Central memory CD8-positive, alpha-beta T cell (primary cell): ENCODE measurements around the gene GRIN3A.
A peak's percentile ranks its signal among the peaks of the same experiment; 100 is the strongest.

Source experiments
- ATAC-seq: fragments of 150-1000 bp; cut with Tn5 transposase; replicated peaks from 2 replicates; pipeline ENCODE4 v1.10.0; 2022; ENCODE audit warnings: mild to moderate bottlenecking, moderate FRiP score, moderate number of reproducible peaks; ENCODE audit not compliant: poor library complexity, severe bottlenecking; ENCODE audit errors: extremely low read depth
- DNase-seq, 2 donors: peaks; one replicate each; pipeline ENCODE4 v3.0.0; 2021; ENCODE audit warnings: low spot score in 2 of 2
- H3K27ac Mint-ChIP-seq: one replicate; pipeline ENCODE4 v1.8.0; 2022; ENCODE audit warnings: low read depth, mild to moderate bottlenecking, moderate library complexity, mixed read lengths
- H3K27me3 Mint-ChIP-seq: one replicate; pipeline ENCODE4 v1.8.0; 2022; ENCODE audit warnings: mixed read lengths
- H3K36me3 Mint-ChIP-seq: one replicate; pipeline ENCODE4 v1.8.0; 2022; ENCODE audit warnings: mild to moderate bottlenecking, moderate library complexity, mixed read lengths; ENCODE audit not compliant: insufficient read depth
- H3K4me1 Mint-ChIP-seq: one replicate; pipeline ENCODE4 v1.8.0; 2022; ENCODE audit warnings: mixed read lengths
- H3K4me3 Mint-ChIP-seq: one replicate; pipeline ENCODE4 v1.8.0; 2022; ENCODE audit warnings: mild to moderate bottlenecking, moderate library complexity, mixed read lengths
- H3K9me3 Mint-ChIP-seq: one replicate; pipeline ENCODE4 v1.8.0; 2022; ENCODE audit warnings: mixed read lengths

The GRIN3A gene

DNA sequence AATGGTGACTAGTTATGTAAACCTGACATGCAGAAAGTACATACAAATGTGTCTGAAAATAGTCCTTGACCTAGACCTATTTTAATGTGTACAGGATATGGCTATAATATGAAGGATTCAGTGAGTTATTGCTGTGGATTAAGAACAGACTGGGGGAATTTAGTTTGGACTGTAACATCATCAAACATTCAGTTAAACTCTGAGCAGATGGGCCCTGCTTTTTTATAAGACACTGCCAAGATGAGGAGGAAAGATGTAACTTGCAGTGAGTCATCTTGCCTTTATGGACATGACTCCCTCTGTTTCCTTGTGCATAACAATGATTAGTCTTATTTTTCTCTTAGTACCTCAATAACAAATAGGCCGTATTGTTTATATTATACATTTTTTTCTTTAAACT lies 155.9 kb downstream of the GRIN3A start:
- Mint-ChIP-seq H3K36me3 (no peaks in the 10 kb centered on the region), H3K27ac (no peak overlapping the region), H3K4me1 (no peaks in the 10 kb centered on the region), H3K4me3 (no peak overlapping the region), H3K9me3 (no peaks in the 10 kb centered on the region), H3K27me3 (no peaks in the 10 kb centered on the region)
- ATAC-seq: no peak
- DNase-seq: no peak

GRCh38 chr9:101579711-101580545 lies 158.5 kb downstream of the GRIN3A start:
- Mint-ChIP-seq H3K9me3 (no peaks in the 10 kb centered on the region), H3K27me3 (no peaks in the 10 kb centered on the region), H3K27ac (no peak overlapping the region), H3K4me1 (no peaks in the 10 kb centered on the region), H3K4me3 (no peak overlapping the region), H3K36me3 (no peaks in the 10 kb centered on the region)
- no peak for ATAC-seq
- no peak for DNase-seq

DNA sequence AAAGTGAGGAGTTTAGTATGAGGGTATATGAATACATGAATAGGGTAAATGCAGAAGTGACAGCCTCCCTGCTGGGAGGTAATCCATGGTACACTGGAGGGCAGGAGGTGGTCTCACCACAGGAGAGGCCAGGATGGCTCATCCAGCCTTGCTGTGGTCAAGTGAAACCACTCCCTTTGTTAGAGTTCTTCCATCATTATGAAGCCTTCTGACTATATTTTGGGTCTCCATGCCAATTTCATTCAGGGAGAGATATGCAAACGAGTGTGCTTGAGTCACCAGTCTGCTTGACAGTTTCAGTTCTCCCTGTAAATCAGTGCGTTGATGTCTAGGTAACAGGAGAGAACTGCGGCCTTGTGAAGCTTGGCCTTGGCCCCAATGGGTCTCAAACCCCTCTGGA lies 160.1 kb downstream of the GRIN3A start:
- Mint-ChIP-seq H3K27me3 (no peaks in the 10 kb centered on the region), H3K4me1 (no peaks in the 10 kb centered on the region), H3K36me3 (no peaks in the 10 kb centered on the region), H3K9me3 (no peaks in the 10 kb centered on the region), H3K4me3 (no peak overlapping the region), H3K27ac (no peak overlapping the region)
- ATAC-seq (no peak), DNase-seq (no peak)

- no peak for DNase-seq
- H3K4me1 Mint-ChIP-seq: peaks cover 11% of the 10 kb centered on the region
- no peaks in the 10 kb centered on the region for H3K9me3 Mint-ChIP-seq
- H3K36me3 Mint-ChIP-seq: peaks cover 8% of the 10 kb centered on the region
- H3K27me3 Mint-ChIP-seq: no peaks in the 10 kb centered on the region
- H3K4me3 Mint-ChIP-seq: no peak overlapping the region
- no peak for ATAC-seq
- no peak overlapping the region for H3K27ac Mint-ChIP-seq
Measured at GRCh38 chr9:101574731-101575333, 163.6 kb downstream of the GRIN3A start.

DNA sequence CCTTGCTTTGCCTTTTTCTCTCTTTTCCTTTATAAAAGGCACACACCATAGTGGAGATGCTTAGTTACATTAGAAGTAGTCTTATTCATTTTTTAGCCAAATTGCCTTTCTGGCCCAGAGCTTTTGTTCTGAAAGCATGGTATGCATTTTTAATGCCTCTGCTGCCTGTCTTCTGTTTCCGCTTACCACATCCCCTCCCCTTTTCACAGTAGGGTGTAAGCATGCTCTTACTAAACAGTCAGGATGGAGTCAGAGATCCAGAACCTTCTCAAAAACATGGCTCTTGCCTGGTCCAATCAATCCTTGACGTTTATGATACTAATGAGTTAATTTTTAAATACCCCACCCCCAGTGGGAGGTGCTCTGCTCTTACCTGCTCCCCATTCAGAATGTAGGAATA lies 166.1 kb downstream of the GRIN3A start:
- ATAC-seq: no peak
- no peak overlapping the region for H3K4me3 Mint-ChIP-seq
- no peaks in the 10 kb centered on the region for H3K9me3 Mint-ChIP-seq
- no peak overlapping the region for H3K27ac Mint-ChIP-seq
- no peaks in the 10 kb centered on the region for H3K27me3 Mint-ChIP-seq
- peaks cover 17% of the 10 kb centered on the region for H3K4me1 Mint-ChIP-seq
- DNase-seq: no peak
- H3K36me3 Mint-ChIP-seq: peaks cover 13% of the 10 kb centered on the region

GRCh38 chr9:101571114-101571513 lies 167.3 kb downstream of the GRIN3A start:
- H3K27me3 Mint-ChIP-seq: no peaks in the 10 kb centered on the region
- no peak overlapping the region for H3K4me3 Mint-ChIP-seq
- peaks cover 13% of the 10 kb centered on the region for H3K36me3 Mint-ChIP-seq

DNA sequence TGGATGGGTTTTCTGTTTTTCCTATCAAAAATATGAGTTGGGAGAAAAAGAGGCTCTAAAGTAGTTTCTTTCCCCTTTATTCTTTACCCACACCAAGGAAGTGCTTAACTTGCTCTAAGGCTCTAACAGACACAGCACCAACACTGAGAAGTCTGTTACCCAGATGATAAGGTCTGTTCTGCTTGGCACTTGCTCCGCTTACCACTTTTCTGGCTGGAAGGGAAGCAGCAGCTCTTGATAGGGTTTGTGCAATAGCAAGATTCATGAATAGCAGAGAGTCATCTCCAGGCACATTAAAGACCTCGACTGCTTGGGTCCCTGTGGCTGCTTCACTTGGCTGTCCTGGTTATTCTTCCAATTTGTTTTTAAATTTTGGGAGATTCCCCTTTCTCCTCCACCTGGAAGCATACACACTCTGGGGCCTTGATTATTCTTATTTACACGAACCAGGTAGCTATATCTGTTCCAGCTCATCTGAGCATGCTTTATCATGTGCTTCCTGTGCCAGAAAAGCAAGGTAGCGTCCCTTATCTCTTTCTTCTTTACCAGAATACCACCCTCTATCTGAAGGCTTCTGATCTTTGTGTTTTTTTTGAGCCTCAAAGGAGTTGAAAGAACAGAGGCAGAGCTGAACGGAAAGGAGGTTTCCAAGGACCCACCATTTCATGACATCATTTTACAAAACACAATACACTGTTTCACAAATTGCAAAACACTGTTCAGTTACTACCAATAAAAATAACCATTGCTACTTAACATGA lies 168.5 kb downstream of the GRIN3A start:
- Mint-ChIP-seq H3K27me3 (no peaks in the 10 kb centered on the region), H3K4me3 (no peak overlapping the region), H3K4me1 (peaks cover 19% of the 10 kb centered on the region), H3K9me3 (no peaks in the 10 kb centered on the region), H3K36me3 (peaks cover 21% of the 10 kb centered on the region), H3K27ac (no peak overlapping the region)
- no peak for DNase-seq
- peak; percentile 76 for ATAC-seq

More at GRCh38 chr9:101571114-101571513, 167.3 kb downstream of the GRIN3A start:
- no peak overlapping the region for H3K27ac Mint-ChIP-seq
- ATAC-seq: no peak
- H3K9me3 Mint-ChIP-seq: no peaks in the 10 kb centered on the region
- peaks cover 19% of the 10 kb centered on the region for H3K4me1 Mint-ChIP-seq
- DNase-seq: no peak

- Mint-ChIP-seq H3K4me3 (no peak overlapping the region), H3K36me3 (peaks cover 30% of the 10 kb centered on the region), H3K9me3 (no peaks in the 10 kb centered on the region), H3K27ac (no peak overlapping the region), H3K4me1 (peaks cover 19% of the 10 kb centered on the region), H3K27me3 (no peaks in the 10 kb centered on the region)
- ATAC-seq: no peak
- DNase-seq: no peak
Measured at GRCh38 chr9:101567725-101568350, 170.6 kb downstream of the GRIN3A start.

DNA sequence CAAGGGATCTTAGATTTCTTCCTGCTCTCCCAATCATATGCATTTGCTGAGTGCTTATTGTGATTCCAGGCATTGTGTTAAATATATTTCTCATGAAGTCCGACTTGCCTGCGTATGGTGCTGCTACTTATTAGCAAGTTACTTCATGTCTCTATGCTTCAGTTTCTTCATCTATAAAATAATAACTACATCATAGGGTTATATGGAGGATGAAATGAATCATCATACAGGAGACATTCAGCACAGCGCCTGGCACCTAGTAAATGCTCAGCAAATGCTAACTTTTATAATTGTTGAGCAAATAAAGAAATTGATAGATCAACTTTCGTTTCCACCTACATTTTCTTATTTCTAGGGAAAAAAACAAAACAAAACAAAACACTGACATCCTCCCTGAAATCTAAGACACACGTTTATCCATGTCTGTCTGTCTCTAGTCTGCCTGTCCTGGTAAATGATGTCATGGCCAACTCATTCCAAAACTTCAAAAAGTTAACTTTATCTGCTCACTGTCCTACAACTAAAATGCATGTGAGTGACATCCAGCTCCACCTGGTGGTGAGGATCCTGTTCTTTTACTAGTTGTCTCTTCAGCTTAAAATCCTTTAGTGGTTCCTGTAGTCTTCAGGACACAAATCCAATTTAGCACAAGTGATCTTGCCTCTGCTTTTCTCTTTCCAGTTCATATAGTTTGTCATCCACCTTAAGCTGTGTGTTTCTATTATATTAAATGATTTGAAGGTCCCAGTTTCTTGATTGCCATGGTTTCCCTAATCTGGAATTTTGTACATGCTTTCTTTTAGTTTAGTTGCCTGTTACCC lies 171.3 kb downstream of the GRIN3A start:
- H3K36me3 Mint-ChIP-seq: peaks cover 37% of the 10 kb centered on the region
- no peaks in the 10 kb centered on the region for H3K27me3 Mint-ChIP-seq
- DNase-seq: no peak
- peaks cover 20% of the 10 kb centered on the region for H3K4me1 Mint-ChIP-seq
- no peaks in the 10 kb centered on the region for H3K9me3 Mint-ChIP-seq
- no peak overlapping the region for H3K27ac Mint-ChIP-seq
- no peak overlapping the region for H3K4me3 Mint-ChIP-seq
- no peak for ATAC-seq

GRCh38 chr9:101564252-101564651 lies 174.2 kb downstream of the GRIN3A start:
- H3K27ac Mint-ChIP-seq: no peak overlapping the region
- no peak for ATAC-seq
- H3K4me1 Mint-ChIP-seq: peaks cover 27% of the 10 kb centered on the region
- H3K9me3 Mint-ChIP-seq: no peaks in the 10 kb centered on the region
- H3K27me3 Mint-ChIP-seq: no peaks in the 10 kb centered on the region
- H3K36me3 Mint-ChIP-seq: peaks cover 51% of the 10 kb centered on the region
- DNase-seq: no peak
- H3K4me3 Mint-ChIP-seq: no peak overlapping the region

DNA sequence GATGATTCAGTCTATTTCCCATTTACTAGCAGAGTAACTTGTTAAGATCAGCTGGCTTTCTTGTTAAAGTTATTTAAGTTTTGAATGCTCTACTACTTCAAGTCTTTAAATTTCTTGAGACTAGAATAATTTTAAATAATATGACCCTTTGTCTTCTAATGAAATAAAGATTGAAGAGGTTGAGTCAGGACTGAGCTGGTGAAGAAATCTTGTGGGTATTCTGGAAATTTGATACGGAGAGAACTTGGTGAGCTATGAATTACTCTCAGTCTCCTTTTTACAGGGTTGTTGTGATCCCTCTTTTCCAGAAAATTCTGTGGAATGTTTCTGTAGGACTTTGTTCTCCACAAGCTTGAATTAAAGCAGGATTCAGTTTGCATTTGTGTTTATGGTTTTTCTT lies 175.5 kb downstream of the GRIN3A start:
- no peak for DNase-seq
- no peak for ATAC-seq
- H3K4me1 Mint-ChIP-seq: peaks cover 37% of the 10 kb centered on the region
- no peak overlapping the region for H3K27ac Mint-ChIP-seq
- H3K27me3 Mint-ChIP-seq: no peaks in the 10 kb centered on the region
- H3K9me3 Mint-ChIP-seq: no peaks in the 10 kb centered on the region
- H3K36me3 Mint-ChIP-seq: peaks cover 58% of the 10 kb centered on the region
- H3K4me3 Mint-ChIP-seq: no peak overlapping the region

DNA sequence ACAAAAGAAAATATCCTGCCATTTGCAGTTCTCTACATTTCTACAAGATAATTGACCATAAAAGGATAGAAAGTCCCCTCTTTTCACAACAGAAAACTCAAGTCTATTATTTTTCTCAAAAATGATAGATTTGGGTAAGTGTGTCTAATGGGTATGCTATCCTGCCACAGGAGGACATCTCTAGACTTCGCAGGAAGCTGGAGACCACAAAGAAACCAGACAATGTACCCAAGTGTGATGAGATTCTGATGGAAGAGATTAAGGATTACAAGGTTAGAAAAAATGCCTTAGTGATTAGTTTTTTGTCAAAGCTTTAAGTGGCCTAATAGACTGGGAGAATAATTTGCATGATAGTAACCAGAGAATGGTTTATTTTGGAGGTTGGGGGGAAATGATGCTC lies 176.7 kb downstream of the GRIN3A start:
- peaks cover 68% of the 10 kb centered on the region for H3K36me3 Mint-ChIP-seq
- ATAC-seq: no peak
- peaks cover 28% of the 10 kb centered on the region for H3K4me1 Mint-ChIP-seq
- no peaks in the 10 kb centered on the region for H3K9me3 Mint-ChIP-seq
- DNase-seq: no peak
- H3K27ac Mint-ChIP-seq: peak overlapping the region; percentile 52
- H3K27me3 Mint-ChIP-seq: no peaks in the 10 kb centered on the region
- no peak overlapping the region for H3K4me3 Mint-ChIP-seq
